H1 (cell line): ENCODE measurements around the gene IGSF5. TPM values are rescaled to one million over a fixed set of nuclear protein-coding genes. Genes with fewer than 3 reads are reported as not detected.

ENCODE experiments used
- EZH2 ChIP-seq: fragments of 200-600 bp; sonication (generic); IDR thresholded peaks from 2 replicates; pipeline ENCODE4 v1.7.1; 2012; ENCODE audit warnings: low read depth, mild to moderate bottlenecking, moderate library complexity, low read length, inconsistent platforms; ENCODE audit not compliant: severe bottlenecking
- RBBP5 ChIP-seq: IDR thresholded peaks from 2 replicates; pipeline ENCODE4 v1.7.1; 2012; ENCODE audit warnings: low read depth, mild to moderate bottlenecking, inconsistent platforms, low read length, moderate library complexity, borderline replicate concordance
- polyA plus RNA-seq, 7 experiments: library from polyadenylated mRNA; depleted of rRNA in 3 of 7; stranded (reverse) in 5 of 7; unstranded in 2 of 7; fragments of >200 nt in 5 of 7; fragments of 200-250 nt in 2 of 7; gene quantifications; 1 replicate in 5 of 7; 2 replicates in 1 of 7; 4 replicates in 1 of 7; pipeline versions ENCODE4 v1.2.1 to v1.2.3, GENCODE V29; 2011 to 2013; ENCODE audit warnings: missing spikeins in 2 of 7, mixed read lengths in 2 of 7
- total RNA-seq: library from RNA; stranded (reverse); fragmentation: NEBNext Ultra II Directional; extraction: Animal tissue kit (Norgen Biotek cat#: 25700); gene quantifications from 2 replicates; pipeline ENCODE4 v1.2.1, GENCODE V29; 2021
- TF ChIP-seq, protein P1 (sequence below): fragments of 300-600 bp; sonication (generic); IDR thresholded peaks from 2 replicates; pipeline ENCODE4 v1.7.1; 2012; ENCODE audit warnings: low read length, moderate library complexity, mild to moderate bottlenecking, inconsistent platforms; ENCODE audit not compliant: insufficient replicate concordance
- TF ChIP-seq, protein P2 (sequence below): IDR thresholded peaks from 2 replicates; pipeline ENCODE4 v1.6.1; 2011; ENCODE audit warnings: low read depth, mild to moderate bottlenecking, low read length; ENCODE audit not compliant: insufficient read depth

Gene IGSF5
- total and polyA plus RNA-seq, 2 of the 8 experiments (the other 6 are each of a cell fraction or from before 2014, with no cell fraction given) = 4.4 to 5.4 TPM

DNA sequence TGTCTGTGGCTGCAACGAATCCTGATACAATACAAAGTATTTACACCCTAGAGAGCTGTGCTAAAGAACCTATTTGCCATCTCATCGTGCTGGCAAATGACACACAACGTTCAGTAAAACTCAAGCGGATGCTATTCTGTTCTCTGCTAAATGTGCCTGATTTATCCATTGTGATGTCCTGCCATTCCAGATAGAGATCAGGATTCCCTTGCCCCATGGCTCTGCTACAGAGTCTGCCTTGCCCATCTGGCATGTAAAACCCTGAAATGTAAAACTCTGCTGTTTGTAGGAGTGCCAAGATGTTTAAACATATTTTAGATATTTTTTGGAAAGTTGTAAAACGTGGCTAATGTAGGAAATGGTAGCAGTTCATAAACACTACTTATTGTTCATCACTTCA is 20.0 kb upstream of the IGSF5 start (continued):
- TF ChIP-seq, protein P1, sequence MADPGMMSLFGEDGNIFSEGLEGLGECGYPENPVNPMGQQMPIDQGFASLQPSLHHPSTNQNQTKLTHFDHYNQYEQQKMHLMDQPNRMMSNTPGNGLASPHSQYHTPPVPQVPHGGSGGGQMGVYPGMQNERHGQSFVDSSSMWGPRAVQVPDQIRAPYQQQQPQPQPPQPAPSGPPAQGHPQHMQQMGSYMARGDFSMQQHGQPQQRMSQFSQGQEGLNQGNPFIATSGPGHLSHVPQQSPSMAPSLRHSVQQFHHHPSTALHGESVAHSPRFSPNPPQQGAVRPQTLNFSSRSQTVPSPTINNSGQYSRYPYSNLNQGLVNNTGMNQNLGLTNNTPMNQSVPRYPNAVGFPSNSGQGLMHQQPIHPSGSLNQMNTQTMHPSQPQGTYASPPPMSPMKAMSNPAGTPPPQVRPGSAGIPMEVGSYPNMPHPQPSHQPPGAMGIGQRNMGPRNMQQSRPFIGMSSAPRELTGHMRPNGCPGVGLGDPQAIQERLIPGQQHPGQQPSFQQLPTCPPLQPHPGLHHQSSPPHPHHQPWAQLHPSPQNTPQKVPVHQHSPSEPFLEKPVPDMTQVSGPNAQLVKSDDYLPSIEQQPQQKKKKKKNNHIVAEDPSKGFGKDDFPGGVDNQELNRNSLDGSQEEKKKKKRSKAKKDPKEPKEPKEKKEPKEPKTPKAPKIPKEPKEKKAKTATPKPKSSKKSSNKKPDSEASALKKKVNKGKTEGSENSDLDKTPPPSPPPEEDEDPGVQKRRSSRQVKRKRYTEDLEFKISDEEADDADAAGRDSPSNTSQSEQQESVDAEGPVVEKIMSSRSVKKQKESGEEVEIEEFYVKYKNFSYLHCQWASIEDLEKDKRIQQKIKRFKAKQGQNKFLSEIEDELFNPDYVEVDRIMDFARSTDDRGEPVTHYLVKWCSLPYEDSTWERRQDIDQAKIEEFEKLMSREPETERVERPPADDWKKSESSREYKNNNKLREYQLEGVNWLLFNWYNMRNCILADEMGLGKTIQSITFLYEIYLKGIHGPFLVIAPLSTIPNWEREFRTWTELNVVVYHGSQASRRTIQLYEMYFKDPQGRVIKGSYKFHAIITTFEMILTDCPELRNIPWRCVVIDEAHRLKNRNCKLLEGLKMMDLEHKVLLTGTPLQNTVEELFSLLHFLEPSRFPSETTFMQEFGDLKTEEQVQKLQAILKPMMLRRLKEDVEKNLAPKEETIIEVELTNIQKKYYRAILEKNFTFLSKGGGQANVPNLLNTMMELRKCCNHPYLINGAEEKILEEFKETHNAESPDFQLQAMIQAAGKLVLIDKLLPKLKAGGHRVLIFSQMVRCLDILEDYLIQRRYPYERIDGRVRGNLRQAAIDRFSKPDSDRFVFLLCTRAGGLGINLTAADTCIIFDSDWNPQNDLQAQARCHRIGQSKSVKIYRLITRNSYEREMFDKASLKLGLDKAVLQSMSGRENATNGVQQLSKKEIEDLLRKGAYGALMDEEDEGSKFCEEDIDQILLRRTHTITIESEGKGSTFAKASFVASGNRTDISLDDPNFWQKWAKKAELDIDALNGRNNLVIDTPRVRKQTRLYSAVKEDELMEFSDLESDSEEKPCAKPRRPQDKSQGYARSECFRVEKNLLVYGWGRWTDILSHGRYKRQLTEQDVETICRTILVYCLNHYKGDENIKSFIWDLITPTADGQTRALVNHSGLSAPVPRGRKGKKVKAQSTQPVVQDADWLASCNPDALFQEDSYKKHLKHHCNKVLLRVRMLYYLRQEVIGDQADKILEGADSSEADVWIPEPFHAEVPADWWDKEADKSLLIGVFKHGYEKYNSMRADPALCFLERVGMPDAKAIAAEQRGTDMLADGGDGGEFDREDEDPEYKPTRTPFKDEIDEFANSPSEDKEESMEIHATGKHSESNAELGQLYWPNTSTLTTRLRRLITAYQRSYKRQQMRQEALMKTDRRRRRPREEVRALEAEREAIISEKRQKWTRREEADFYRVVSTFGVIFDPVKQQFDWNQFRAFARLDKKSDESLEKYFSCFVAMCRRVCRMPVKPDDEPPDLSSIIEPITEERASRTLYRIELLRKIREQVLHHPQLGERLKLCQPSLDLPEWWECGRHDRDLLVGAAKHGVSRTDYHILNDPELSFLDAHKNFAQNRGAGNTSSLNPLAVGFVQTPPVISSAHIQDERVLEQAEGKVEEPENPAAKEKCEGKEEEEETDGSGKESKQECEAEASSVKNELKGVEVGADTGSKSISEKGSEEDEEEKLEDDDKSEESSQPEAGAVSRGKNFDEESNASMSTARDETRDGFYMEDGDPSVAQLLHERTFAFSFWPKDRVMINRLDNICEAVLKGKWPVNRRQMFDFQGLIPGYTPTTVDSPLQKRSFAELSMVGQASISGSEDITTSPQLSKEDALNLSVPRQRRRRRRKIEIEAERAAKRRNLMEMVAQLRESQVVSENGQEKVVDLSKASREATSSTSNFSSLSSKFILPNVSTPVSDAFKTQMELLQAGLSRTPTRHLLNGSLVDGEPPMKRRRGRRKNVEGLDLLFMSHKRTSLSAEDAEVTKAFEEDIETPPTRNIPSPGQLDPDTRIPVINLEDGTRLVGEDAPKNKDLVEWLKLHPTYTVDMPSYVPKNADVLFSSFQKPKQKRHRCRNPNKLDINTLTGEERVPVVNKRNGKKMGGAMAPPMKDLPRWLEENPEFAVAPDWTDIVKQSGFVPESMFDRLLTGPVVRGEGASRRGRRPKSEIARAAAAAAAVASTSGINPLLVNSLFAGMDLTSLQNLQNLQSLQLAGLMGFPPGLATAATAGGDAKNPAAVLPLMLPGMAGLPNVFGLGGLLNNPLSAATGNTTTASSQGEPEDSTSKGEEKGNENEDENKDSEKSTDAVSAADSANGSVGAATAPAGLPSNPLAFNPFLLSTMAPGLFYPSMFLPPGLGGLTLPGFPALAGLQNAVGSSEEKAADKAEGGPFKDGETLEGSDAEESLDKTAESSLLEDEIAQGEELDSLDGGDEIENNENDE = no peak
- TF ChIP-seq EZH2 = no peak
- no peak for TF ChIP-seq RBBP5
- TF ChIP-seq, protein P2, sequence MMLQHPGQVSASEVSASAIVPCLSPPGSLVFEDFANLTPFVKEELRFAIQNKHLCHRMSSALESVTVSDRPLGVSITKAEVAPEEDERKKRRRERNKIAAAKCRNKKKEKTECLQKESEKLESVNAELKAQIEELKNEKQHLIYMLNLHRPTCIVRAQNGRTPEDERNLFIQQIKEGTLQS = no peak
